Measurements from ENCODE around the gene CFAP410.
A peak's percentile ranks its signal among the peaks of the same experiment; 100 is the strongest.

The CFAP410 gene

DNA sequence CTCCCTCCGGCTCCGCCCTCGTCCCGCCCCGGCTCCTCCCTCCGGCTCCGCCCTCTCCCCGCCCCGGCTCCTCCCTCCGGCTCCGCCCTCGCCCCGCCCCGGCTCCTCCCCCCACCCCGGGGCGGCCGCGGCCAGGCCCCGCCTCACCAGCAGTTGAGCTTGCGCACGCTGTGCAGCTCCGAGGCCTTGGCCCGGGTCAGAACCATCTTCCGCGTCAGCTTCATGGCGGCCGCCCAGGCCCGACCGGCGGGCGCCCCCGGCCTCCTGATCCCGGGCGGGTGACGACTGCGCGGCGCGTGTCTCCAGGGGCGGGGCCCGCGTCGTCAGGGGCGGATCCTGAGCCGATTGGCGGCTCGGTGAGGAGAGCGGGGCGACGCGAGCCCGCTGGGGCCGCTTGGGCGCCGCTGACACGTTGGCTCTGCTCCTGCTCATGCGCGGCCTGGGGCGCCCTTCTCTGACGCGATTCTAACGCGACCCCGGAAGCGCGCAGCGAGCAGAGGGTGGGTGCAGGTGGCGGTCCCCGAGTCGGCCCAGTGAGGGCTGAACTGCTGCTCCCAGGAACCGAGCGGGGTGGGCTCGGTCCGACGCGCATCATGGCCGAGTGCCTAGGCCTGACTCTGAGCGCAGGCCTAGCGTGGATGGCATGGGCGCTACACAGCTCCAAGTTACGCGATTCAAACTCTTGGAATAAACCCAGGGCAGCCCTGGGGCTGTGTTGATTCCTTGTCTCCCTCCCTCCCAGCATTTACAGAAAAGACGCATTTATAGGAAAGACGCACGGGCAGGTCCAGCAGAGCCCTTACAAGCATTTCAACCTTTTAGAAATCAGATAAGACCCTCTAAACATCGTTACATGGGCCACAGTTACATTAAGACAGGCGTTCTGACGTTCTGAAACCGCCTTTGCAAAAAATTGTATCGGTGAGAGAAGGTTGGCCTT lies at the start of gene CFAP410:
TSS of gene CFAP410 (minus strand) at position 420 of the 940 bp plus-strand sequence. CDS start at position 224, 196 bp downstream.
- DNase-seq: peak; percentile 84

DNA sequence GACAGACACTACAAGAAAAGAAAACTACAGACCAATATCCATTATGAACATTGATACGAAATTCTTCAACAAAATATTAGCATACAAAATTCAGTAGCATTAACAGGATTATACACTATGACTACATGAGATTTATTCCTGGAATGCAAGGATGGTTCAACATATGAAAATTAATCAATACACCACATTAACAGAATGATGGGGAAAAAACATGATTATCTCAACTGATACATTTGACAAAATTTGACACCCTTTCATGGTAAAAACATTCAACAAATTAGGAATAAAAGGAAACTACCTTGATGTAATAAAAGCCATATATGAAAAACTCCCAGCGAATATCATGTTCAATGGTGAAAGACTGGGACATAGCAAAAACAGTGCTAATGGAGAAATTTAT lies 45.8 kb upstream of the CFAP410 start:
- DNase-seq: no peak

DNA sequence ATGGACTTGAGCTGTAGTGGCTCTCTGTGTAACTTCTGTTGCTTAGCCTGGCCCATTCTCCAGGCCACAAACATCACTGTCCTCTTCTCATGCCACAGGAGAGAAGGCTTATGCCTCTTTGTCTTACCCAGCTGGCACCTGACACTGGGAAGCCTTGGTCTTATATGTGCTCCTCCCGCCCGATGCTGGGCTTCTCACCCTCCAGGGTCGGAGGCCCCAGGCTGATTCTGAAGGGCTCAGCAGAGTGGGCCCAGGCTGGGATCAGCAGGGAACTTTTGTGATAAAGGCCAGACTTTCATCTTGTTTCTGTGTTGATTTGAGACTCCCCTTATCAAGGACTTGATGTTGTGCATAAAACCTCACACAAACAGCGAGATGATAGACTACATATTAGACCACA lies 44.0 kb upstream of the CFAP410 start:
- no peak for DNase-seq

DNA sequence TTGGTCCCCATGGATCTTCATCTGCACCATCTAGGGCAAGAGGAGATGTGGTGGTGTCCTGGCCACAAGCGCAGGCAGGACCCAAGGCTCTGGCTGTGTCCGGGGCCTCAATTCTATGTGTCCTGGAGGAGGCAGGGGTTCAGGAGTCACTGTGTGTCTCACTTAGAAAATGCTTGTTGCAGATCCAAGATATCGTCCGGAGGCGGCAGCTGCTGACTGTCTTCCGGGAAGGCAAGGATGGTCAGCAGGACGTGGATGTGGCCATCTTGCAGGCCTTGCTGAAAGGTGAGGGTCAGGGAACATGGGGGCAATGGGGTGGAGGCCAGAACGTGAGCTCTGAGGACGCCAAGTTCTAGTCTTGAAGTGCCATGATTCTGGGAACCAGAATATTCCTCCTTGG lies 43.3 kb upstream of the CFAP410 start:
- no peak for DNase-seq

DNA sequence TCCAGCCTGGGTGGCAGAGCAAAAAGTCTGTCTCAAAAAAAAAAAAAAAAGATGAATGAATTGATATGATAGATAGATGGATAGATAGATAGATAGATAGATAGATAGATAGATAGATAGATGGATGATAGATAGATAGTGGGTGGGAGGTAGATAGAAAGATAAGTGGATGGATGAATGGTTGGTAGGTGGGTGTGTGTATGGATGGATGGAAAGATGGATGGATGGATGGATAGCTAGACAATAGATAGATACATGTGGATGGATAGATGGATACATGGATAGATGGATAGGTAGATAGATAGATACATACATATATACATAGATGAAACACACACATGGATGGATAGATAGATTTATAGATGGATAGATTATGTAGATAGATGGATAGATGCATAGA lies 42.7 kb upstream of the CFAP410 start:
- no peak for DNase-seq

DNA sequence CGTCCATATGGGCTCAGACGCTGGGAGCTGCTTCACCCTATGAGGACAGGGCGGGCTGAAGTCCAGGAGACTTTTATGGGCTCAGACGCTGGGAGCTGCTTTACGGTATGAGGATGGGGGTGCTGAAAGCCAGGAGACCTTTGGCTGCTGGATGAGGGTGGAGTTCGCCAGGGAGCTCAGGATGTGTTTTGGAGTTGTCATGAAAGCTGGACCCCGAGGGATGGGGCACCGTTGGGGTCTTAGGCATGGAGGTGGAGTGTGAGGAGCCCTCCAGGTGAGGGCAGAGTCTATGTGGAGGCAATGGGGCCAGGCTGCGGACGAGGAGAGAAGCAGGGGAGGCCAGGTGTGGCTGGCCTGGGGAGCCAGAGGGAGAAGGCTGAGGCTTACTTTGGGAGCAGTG lies 41.7 kb upstream of the CFAP410 start:
- no peak for DNase-seq

DNA sequence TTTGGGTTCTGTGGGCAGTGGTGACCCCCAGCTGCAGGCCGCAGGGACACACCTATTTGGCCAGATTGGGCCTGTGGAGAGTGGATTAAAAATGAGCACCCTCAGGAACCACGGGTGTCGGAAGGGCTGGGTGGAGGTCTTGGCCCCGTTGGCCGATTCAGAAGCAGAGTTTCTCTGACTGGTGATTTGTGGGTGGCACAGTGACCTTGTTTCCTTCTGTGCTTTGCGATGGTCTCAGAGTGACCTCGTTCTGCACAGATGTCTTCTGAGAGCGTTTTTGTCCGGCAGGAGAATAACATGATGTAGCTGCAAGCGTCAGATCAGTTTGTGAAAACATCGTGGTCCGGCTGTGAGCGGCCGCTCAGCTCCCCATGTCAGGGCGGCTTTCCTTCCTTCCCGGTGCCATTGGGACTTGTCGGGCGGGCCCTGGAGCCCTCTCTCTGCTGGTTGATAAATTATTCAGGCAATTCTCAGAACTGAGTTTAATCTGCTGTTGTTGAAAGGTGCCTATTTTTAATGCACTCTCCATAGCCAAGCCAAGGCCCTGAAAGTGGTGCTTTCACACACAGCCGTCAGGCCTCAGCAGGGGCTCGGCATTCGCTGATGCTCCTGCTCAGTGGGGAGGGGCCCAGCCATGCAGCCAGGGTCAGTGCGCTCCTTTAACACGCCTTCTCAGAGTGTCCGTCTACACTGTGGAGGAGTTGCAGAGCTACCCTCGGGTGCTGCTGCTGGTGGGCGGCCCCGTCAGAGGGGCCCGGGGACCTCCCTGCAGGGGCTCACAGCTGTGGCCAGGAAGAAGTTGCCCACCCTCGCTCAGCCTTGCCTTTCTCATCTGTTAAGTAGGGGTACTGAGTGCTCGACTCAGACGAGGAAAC lies 41.0 kb upstream of the CFAP410 start:
- no peak for DNase-seq

DNA sequence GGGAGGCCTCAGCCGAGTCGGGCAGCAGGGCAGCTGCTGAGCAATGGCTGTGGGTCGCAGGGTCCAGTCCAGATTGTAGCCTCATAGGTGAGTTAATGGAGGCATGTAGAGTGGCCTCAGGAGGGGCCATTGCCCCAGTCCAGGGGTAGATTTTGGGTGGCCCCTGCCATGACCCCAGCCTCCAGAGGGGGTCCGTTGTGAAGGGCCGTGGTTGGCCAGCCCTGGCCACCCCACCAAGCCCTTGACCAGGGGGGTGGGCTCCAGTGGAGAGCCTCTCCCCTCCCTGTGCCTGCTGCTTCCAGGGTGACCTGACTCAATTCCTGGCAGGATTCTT lies 40.3 kb upstream of the CFAP410 start:
- DNase-seq: no peak

DNA sequence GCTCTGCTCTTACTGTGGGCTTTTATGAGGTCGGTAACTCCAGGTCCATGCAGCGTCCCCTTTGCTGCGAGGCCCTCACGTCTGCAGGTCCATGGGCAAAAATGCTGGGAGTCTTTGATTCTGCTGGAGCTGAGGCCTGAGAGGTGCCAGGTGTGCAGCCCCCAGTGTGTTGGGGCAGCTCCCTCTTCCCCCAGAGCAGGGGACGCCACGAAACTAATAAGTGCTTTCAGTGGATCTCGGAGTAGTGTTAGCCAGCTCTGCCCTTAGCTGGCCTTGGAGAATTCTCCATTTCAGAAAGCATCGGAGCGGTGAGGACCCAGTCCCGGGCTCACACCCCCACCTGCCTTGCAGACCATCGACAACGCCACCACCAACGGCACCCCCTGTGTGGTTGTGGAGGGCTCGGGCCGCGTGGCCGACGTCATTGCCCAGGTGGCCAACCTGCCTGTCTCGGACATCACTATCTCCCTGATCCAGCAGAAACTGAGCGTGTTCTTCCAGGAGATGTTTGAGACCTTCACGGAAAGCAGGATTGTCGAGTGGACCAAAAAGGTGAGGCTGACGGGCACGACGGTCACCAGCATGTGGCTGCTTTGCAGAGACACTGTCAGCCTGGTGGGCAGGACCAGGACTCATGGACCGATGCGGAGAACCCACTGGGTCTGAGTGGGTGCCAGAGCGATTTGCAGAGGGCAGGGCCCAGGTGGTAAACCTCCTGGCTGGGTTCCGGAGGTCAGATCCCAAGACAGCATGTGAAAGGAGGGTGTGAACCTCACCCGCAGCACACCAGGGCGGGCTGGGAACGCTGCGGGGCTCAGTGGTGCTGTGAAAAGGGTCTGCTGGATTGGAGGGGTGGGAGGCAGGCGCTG lies 39.7 kb upstream of the CFAP410 start:
- no peak for DNase-seq

DNA sequence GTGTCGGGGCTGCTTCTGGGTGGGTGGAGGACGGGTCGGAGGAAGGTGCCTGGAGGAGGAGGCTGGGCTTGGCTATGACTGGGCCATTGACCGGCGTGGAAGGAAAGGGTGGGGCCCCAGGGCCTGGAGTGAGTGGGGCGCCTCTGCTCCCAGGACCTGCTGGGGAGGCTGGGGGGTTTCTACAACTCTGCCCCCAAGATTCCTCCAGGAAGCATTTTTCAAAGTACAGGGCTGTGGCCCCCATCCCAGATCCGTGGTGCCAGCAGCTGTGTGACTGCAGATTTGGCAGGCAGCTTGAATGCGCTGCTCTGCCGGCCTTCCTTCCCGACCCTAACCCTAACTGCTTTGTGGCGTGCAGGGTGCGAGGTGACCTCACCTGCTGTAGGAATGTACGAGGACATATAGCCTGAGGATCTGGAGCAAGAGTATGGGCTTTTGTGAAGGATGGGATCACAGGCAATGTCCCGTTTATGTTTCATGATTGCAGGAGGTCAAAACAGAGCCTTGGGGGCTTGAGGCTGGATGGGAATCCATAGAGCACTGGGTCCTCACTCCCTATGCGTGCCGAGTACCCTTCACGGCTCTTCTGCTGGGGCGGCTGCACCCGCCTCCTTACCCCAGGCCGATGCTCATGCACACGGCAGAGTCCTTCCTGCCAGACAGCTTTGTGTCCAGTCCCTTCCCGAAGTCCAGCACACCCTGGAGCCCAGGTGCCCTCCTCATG lies 38.9 kb upstream of the CFAP410 start:
- no peak for DNase-seq

DNA sequence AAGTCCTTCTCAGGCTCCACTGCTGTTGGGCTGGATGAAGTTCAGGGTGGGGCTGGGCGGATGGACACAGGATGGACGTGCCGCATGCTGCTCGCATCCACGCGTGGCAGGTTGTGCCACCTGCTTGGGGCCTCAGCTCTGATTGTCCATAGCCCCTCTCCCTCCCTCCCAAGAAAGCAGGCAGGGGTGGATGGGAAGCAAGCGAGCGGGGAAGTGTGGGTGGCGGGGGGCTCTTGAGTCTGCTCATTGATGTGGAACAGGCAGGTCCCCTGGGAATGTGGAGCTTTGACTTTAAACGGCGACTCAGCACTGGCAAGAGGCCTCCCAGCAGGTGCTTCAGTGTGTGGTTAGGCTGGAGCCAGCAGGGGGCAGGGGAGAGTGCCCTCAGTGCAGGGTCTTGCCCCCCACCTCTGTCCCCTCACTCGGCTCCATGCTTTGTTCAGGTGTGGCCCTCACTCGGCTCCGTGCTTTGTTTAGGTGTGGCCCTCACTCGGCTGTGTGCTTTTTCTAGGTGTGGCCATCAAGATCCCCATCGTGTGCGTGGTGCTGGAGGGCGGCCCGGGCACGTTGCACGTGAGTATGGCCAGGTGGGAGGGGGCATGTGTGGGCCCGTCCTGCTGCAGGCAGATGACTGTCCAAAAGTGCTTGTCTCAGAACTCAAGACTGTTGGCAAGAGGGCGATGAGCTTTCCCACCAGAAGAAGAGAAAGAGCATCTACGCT lies 38.2 kb upstream of the CFAP410 start:
- DNase-seq: no peak

DNA sequence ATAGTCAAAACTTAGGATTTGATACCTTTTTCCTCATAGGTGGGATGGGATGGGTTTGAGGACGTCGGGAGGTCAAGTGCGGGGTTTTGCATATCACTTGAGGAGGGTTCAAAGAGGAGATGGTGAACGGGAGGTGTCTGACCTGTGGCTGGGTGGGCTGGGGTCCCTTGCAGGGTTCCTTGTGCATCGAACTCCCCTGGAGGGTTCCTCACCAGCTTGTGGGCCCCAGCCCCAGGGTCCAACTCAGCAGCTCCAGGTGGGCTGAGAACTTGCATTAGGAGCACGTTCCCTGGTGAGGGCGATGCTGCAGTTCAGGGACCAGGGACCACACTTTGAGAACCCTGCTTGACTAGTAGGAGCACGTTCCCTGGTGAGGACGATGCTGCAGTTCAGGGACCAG lies 37.4 kb upstream of the CFAP410 start:
- no peak for DNase-seq

DNA sequence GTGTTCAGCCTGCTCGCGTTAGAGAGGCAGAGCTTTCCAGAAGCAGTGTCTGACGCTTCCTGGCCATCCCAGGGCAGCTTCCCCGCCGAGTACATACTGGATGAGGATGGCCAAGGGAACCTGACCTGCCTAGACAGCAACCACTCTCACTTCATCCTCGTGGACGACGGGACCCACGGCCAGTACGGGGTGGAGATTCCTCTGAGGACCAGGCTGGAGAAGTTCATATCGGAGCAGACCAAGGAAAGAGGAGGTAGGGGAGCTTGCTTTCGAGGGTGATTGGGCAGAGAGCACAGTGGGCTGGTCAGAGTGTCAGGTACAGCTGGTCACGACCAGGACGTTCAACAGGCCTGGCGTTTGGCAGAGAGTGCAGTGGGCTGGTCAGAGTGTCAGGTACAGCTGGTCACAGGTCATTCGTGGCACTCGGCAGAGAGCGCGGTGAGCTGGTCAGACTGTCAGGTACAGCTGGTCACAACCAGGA lies 36.6 kb upstream of the CFAP410 start:
- no peak for DNase-seq

DNA sequence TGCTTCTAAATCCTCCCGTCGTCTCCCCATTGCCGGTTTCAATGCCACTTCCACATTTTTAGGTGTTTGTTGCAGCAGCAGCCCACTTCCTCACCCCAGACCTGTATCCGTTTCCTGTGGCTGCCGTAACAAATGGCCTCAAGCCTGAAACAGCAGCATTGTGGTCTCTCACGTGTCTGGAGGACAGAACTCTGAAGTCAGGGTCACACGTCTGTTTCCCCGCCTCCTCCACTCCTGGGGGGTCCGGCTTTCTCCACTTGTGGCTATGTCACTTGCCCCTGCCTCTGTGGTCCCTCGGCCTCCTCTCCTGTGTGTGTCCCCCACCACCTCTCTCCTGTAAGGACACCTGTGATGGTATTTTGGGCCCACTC lies 36.1 kb upstream of the CFAP410 start:
- DNase-seq: no peak

DNA sequence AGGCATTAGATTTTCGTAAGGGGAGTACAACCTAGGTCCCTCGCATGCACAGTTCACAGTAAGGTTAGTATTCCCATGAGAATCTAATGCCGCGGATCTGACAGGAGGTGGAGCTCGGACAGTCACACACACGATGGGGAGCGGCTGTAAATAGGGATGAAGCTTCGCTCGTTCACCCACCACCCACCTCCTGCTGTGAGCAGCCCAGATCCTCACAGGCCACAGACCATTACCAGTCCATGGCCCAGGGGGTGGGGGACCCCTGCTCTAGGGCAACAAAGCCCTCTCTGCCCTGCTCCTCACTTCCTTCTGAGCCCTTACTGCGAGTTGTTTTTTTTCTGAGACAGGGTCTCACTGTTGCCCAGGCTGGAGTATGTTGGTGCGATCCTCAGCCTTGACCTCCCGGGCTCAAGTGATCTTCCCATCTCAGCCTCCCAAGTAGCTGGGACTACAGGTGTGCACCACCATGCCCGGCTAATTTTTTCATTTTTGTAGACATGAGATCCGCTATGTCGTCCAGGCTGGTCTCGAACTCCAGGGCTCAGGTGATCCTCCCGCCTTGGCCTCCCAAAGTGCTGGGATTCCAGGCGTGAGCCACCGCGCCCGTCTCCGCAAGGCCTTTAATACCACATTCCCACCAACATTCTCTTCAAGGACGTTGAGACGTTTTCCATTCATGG lies 35.6 kb upstream of the CFAP410 start:
- DNase-seq: no peak

DNA sequence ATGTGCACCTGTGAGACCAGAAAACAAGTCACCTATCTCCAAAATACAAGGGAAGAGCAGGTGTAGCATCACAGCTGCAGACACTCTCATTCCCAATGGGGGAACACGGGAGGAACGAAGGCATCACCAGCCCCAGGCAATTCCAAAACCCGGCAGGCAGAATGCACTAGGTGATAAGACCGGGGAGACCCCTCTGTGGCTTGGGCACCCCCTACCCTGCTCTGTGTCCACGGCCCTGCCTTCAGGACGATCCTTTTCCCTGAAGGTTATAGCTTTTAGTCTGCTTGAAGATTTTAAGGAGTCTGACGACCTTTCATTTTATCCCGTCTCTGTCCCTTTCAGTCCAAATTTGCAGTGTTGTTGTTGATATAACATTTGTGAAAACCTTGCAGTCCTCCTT lies 33.4 kb upstream of the CFAP410 start:
- no peak for DNase-seq

DNA sequence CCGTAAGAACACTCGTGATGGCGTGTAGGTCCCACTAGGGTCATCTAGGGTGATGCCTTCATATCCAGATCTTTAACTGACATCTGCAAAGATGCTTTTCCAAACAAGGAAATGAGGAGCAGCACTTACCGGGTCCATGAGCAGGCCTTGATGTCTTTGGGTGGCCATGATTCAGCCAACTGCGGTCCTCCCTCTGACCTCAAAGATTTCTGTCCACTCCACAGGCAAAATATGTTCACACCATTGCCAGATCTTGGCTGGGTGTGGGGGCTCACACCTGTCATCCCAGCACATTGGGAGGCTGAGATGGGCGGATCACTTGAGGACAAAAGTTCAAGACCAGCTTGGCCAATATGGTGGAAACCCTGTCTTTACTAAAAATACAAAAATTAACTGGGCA lies 32.4 kb upstream of the CFAP410 start:
- no peak for DNase-seq

DNA sequence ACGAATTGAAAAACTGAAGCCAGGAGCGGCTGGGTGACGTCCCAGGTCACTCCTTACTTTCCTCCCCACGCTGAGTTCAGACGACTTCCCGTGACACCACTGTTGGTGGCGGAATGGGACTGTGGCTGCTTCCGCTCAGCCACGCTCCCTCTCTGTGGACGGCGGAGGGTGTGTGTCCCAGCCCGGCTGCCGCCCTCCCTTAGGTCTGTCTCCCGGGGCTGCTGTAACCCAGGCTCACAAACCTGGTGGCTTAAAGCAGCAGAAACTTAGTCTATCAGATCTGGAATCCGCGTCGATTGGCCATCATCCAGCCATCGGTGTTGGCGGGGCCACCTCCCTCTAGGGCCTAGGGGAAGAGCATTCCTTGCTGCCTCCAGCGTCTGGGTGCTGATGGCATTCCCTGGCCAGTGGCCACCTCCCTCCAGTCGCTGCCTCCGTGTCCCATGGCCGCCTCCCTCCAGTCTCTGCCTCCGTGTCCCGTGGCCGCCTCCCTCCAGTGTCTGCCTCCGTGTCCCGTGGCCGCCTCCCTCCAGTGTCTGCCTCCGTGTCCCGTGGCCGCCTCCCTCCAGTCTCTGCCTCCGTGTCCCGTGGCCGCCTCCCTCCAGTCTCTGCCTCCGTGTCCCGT lies 31.7 kb upstream of the CFAP410 start:
- DNase-seq: no peak

DNA sequence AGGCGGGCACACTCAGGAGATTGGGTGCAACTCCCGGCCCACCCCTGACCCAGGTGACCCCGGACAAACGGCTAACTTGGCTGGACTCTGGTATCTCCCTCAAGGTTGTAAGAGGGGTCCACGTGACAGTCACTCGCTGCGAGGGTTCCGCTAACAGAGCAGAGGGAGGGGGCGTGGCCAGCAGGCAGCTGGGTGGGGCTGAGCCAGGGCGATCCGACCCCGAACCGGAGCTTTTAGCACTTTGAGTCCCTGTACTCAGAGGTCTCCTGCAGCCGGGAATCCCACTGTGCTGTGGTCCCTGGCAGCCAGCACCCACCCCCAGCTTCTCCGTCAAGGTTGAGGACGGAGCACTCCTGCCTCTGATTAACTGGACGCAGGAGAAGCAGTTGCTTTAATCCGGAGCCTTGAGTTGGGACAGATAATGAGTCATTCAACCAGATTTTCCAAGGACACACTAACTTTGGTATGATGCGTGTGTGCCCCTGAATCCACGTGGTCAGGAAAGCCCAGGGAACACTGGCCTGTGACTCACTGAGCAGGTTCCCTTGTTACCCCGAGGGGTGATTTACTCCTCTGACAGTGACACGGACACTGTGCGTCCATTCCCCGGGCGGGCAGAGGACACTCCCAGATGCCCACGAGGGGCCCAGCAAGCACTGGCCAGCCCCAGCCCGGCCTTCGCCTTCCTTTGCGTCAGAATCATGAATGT lies 31.0 kb upstream of the CFAP410 start:
- no peak for DNase-seq
